GM10266 (cell line): Measurements from ENCODE around the gene CEP43.

Experiments
- DNase-seq: peaks from one replicate; pipeline ENCODE4 v3.0.0; 2012; ENCODE audit errors: extremely low spot score
- TF ChIP-seq, protein P1 (sequence below): IDR thresholded peaks from 2 replicates; pipeline ENCODE4 v1.5.1; 2012; ENCODE audit warnings: mild to moderate bottlenecking, low read depth; ENCODE audit not compliant: control insufficient read depth, insufficient read depth; ENCODE audit errors: missing control alignments

CEP43 gene

DNA sequence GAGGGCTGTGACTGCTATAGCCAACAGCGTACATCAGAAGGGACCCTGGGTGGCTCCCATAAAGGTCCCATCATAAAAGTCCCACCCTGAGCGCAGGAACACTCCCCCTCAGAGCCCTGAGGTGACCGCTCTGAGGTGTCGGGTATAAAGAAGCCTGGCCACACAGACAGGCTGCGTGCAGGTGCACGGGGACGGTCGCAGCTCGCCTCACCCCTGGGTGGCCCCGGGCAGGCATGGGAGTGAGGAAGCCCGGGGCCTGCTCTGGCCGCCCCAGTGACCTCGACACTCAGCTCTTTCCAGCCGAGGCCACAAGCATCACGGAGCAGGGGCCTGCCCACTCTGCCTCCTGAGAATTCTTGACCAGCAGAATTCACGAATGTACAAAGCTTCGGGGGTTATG, 28.4 kb upstream of the CEP43 start:
- TF ChIP-seq, protein P1, sequence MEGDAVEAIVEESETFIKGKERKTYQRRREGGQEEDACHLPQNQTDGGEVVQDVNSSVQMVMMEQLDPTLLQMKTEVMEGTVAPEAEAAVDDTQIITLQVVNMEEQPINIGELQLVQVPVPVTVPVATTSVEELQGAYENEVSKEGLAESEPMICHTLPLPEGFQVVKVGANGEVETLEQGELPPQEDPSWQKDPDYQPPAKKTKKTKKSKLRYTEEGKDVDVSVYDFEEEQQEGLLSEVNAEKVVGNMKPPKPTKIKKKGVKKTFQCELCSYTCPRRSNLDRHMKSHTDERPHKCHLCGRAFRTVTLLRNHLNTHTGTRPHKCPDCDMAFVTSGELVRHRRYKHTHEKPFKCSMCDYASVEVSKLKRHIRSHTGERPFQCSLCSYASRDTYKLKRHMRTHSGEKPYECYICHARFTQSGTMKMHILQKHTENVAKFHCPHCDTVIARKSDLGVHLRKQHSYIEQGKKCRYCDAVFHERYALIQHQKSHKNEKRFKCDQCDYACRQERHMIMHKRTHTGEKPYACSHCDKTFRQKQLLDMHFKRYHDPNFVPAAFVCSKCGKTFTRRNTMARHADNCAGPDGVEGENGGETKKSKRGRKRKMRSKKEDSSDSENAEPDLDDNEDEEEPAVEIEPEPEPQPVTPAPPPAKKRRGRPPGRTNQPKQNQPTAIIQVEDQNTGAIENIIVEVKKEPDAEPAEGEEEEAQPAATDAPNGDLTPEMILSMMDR, result no peak

DNA sequence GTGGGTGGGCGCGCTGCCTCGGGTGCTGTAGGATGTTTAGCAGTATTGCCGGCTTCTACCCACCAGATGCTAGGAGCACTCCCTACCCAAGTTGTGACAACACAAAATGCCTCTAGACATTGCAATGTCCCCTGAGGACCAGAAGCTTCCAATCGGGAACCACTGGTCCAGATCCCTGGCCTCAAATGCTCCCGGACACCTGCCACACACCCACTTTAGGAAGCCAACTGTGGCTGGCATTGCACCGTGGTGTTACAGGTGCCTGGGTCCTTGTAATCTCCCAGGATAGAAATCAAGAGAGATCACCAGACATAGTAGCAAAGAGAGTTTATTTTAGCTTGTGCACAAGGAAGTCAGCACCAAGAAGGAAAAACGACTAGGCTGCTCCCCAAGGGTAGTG, 27.9 kb upstream of the CEP43 start:
- DNase-seq, result no peak

More for the DNA sequence above, 28.4 kb upstream of the CEP43 start:
- DNase-seq, result no peak

DNA sequence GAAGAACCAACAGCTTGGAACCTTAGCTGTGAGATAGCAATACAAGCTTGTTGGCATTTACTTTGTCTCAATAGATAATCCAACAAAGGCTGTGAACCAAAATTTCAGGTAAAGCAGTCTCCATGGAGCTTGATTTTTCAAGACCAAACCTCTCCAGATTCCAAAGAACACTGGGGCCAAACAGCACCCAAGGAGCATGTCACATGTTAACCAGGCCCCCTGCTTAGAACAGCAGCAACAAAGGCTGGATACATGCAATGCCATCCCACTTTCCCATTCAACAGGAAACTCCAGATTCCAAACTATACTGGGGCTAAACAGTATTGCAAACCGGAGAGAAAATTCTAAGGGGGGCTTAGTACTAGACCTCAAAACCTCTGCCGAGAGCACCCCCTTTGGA, 27.1 kb upstream of the CEP43 start:
- TF ChIP-seq, protein P1, result no peak
- DNase-seq, result no peak

More for the DNA sequence above, 27.9 kb upstream of the CEP43 start:
- TF ChIP-seq, protein P1, result no peak

DNA sequence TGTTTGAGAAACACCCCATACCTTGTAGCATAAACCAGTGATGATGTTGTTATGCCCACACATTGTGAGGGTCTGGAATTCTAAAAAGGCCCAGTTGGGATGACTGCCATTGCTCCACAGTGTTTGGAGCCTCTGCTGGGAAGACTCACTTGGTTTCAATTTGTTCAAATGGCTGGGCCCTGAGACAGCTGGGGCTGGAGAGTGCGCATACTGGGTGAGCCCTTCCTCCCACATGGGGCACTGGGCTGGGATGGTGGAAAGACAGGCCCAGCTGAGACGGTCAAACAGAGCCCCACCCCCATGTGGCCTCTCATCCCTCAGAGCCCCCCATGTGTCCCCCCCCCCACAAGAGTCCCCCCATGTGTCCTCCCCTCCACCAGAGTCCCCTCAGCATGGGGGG, 22.6 kb upstream of the CEP43 start:
- no peak for DNase-seq
- TF ChIP-seq, protein P1, result no peak

DNA sequence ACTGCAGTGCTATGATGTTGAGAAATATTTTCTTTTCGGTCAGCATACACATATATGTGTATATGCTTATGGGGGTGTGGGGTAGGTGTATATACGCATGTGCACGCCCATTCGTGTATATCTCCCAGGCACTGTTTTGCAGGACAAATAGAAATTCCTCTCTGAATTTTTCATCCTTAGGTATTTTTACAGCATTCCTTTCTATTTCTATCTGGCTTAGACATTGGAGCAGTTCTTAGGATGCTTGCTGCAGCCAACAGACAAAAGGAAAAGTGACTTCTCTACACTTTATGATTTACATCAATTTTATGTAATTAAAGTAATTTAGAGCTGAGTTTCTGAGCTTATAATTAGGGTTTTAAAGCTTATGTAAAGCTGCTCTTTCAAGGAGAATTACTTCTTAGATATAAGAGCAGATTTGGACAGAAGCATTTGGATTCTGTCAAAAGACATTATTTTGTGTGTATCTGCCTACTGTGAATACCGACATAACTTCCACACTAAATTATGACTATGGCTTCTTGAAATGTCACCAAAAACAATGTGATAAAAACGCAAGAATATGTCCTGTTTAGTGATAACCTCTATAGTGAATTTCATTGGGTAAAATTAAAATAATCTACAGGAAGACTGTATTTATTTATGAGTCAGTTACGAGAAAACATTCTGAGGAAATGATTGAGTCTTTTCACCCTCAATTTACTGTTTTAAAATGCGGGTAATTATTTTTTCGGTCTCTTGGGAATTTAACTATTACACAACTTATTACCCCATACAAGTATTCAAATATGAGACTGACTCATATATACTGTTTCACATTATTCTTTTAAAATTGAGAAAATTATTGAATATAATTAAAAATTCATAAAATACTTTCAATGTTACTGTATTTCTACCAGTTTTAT, 21.3 kb upstream of the CEP43 start:
- no peak for DNase-seq
- TF ChIP-seq, protein P1, result no peak

DNA sequence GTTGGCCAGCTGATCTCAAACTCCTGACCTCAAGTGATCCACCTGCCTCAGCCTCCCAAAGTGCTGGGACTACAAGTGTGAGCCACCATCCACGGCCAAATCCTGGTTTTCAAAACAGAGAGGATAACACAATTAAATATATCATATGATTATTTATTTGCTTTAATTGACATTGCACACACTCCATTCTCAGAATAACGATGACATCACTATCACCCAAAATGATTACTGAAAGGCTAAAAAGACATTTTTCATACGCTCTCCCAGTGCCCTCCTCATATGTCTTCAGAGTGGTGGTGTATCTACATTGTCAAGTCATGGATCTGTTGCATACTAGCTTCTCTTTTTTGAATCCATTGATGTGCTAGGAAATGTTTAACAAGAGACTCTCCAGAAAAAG, 18.5 kb upstream of the CEP43 start:
- DNase-seq, result no peak
- TF ChIP-seq, protein P1, result no peak

DNA sequence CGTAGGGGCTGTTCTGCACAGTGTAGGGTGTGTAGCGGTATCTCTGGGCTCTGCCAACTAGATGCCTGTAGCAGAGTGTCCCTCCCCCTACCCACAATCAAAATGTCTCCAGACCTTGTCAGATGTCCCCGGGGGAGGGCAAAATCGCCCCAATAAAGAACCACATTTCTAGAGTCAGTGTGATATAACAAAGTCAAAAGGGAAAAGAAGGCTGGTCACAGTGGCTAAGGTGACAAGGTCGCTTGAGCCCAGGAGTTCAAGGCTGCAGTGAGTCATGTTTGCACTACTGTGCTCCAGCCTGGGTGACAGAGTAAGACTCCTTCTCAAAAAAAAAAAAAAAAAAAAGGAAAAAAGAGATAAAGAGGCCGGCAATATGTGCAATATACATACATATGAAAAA, 11.7 kb upstream of the CEP43 start:
- DNase-seq, result no peak
- TF ChIP-seq, protein P1, result no peak
